HG02870 (cell line): ENCODE data around the gene AP4E1.
"Not testable (repeated sequence)": the region's sequence is repeated elsewhere in the genome, so short reads cannot be mapped to it uniquely, and the experiment has no call there.

Source experiments
- ATAC-seq: cut with Tn5 transposase; IDR thresholded peaks from one replicate; pipeline ENCODE4 v1.9.1; 2021; ENCODE audit warnings: mild to moderate bottlenecking, moderate library complexity; ENCODE audit not compliant: unreplicated experiment

Gene AP4E1

DNA sequence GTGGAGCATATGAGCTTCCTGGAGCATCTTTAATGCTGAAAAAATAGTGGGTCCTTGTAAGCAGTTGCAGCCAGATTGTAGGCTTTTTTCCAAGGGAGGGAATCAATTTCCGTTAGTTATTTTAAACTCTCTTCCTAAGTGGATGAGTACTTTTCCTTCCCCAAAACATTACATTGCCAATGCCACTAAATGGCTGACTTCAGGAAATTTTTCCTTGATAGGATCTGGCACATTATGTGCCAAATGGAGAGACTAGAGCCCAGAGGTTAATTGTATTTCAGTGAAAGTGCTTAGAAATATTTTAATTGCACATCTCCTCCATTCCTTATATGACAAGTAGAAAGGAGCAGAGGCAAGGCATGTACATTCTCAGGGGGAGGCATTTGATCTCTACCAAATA is 102.7 kb downstream of the AP4E1 start:
- no peak for ATAC-seq

DNA sequence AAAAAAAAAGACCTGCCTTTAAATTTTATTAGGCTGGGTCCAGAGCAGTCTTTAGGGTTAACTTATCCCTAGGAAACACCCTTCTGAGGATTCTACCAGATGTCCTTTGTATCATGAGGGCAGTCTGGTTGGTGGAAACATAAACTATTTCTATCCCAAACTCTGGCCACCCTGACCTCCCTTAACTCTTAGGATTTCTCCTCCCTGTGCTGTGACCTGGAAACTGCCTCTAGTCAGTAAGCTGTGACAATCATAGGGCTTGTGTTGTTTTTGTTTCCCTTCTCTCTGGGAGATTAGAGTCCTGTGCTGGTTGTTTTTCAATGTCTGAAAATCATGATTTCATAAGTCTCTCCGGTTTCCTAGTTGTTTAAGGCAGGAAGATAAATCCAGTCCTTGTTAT is 108.1 kb downstream of the AP4E1 start:
- no peak for ATAC-seq

DNA sequence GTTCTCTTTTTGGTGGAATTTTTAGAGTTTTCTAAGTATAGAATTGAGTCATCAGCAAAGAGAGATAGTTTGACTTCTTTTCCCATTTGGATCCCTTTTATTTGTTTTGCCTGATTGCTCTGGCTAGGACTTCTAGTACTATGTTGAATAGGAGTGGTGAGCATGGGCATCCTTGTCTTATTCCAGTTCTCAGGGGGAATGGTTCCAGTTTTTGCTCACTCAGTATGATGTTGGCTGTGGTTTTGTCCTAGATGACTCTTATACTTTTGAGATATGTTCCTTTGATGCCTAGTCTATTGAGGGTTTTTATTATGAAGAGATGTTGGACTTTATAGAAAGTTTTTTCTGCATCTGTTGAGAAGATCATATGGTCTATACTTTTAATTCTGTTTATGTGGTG is 113.7 kb downstream of the AP4E1 start:
- no peak for ATAC-seq

DNA sequence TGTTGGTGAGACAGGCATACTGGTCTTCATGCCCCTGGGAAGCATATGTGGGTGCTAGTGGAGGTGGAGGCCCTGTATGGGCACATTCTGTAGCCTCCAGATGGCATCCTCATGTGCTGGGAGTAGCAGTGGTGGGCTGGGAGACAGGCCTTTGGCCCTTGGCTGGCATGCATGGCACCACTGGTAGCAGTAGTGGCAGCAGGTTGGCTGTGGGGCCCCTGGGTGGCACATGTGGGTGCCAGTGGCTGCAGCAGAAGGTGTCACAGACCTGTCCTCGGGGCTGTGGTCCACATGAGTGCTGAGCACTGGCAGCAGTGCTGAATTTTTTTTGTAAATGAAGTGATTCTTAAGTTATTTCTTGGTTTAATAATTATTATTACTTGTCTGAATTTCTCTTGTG is 115.0 kb downstream of the AP4E1 start:
- ATAC-seq, result no peak

DNA sequence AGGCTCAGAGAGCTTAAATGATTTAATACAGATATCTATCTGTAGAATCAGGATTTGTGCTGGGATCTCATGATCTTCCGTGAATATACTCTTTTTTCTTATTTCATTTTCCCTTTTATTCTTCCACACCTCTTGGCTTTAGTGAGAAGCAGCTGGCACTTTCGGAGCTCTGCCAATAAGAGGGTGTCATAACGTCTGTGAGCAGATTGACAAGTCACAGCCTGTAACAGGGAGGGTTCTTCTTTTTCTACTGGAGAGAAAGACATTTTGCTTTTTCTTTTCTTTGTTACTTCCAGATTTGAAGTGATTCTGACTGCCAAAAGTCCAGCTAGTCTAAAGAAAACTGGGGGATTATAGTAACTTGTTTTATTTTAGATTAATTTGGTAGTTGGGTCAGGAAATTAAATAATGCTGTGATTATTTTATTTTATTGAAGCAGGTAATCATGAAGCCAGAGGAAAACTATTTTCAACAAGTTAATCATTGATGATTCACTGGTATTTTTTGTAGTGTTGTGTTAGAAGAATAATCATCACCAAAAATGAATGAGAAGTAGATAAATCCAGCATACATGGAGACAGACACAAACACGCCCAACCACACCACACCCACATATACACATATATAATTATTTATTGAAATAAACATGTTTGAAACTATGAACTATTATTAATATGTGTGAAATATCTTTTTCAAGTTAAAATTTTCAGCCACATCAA is 116.4 kb downstream of the AP4E1 start:
- no peak for ATAC-seq

DNA sequence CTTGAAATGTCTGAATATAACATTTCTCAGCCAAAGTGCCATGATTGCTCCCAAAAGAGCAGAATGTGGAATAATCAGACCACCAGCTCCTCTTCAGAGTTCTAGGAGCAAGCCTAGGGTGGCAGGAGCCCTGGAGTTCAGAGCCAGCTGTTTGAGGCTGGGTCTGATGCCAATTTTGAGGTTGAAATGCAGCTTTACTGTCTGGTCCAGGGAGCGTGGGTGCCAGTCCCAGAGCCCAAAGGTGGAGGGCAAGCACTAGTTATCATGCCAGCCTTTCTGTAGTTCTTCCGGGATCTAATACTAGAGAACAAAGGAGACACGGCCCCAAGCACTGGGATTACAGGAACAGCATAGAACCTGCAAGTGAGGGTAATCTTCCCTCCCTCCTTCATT is 117.0 kb downstream of the AP4E1 start:
- no peak for ATAC-seq

DNA sequence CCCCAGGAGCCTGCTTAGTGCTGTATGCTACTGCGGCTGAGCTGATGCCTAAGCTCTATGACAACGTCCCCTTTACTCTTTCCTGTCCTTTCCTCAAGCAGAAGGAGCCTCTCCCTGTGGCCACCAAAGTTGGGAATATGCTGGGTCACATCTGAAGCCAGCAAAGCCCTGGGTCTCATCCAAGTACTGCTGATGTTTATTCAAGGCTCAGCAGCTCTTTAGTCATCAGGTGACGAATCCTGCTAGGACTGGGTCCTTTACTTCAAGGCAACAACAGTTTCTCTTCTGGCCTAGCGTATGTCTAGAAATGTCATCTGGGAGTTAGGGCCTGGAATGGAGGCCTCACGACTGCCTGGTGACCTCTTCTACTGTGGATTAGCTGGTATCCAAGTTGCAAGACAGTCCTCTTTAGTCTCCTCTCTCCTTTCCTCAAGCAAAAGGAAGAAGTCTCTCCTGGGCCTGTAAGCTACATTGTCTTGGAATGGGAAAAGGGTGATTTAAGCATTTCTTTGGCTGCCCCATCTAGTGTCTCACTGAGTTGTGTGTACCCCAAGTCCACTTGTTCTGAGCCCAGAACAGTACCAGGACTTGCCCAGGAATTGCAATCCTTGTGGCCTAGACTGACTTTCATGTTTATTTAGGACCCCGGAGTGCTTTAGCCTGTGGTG is 122.3 kb downstream of the AP4E1 start:
- ATAC-seq, result no peak

DNA sequence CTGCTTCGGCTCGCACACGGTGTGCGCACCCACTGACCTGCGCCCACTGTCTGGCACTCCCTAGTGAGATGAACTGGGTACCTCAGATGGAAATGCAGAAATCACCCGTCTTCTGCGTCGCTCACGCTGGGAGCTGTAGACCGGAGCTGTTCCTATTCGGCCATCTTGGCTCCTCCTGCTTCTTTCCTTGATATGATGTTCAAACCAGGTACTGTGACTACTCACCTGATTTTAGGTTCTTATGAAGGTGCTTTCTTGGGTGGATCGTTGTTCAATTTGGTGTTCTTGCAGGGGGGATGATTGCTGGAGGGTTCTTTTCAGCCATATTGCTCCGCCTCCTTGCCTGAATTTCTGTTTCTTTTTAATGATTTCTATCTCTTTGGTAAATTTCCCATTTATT is 129.0 kb downstream of the AP4E1 start:
- ATAC-seq, result not testable (repeated sequence)

DNA sequence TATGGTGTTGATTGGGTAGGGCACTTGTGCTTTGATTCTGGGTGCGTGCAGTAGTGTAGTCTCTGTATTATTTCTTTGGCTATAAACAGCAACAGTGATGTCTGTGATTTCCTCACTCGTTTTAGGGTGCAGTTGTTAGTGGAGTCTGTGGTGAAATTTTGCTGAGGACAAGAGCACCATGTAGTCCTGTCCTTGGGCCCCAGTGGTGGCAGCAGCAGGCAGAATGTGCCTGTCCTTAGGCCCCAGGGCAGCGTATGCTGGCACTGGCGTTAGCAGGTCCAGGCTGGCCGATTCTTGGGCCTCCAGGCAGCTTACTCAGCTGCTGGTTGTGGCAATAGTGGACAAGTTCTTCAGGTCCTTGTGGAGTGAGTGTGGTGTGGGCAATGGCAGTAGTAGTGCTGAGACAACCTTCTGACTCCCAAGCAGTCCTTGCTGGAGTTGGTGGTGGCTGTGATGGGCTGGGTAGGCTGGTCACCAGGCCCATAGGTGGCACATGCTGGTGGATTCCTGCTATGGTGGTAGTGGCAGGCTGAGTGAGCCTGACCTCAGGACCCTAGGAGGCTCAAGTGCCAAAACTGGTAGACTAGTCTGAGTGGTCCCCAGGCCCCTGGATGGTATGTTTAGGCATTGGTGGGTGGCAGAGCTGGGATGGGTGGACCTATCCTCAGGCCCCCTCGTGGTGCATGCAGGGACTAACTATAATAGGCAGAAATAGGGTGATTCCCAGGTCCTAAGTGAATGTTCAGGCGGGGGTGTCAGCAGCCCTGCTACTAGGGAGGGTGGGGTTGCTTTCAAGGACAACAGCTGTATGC is 129.9 kb downstream of the AP4E1 start:
- ATAC-seq, result no peak

DNA sequence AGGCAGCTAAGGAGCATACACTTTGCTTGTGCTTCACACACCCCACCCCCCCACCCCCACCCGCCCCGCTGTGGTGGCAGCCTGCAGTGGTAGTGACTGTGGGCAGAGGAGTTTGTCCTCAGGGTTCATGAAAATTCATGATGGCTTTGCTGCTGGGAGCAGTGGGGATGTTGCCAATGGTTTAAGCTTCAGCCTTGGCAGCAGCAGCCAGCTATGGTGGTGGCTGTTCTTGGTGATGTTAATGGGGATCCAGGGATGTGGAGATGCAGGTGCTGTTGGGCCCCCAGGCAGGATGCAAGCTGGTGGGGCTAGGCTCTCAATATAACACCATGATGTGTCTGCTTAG is 130.5 kb downstream of the AP4E1 start:
- ATAC-seq, result no peak

DNA sequence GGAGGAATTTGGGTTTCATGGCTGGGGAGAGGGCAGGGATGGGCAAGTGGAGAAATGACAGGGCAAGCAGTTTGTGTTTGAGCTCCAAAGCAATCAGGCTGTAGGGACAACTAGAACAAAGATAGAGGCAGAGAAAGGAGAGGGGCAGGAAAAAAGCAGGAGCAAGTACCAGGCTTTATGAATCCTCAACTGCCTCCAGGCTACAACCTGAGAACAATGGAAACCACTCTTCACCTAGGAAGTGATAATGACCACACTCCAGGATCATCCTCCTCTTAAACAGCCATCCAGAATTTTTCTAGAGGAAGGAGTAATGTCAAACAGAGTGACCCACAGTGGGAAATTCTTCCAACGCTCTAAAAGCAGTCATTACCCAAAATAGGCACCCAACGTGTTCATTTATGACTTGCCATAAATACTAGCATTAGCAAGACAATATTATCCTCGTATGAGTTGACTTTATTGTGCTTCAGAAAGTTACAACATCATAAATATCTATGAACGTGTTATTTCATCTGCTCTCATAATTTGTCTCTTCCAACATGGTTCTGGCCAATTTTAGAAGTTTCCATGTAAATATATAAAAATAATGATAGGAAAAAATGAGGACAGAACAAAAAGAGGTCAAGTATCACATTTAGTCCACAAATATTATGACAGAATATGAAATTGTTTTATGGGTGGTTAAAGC is 135.7 kb downstream of the AP4E1 start:
- no peak for ATAC-seq

DNA sequence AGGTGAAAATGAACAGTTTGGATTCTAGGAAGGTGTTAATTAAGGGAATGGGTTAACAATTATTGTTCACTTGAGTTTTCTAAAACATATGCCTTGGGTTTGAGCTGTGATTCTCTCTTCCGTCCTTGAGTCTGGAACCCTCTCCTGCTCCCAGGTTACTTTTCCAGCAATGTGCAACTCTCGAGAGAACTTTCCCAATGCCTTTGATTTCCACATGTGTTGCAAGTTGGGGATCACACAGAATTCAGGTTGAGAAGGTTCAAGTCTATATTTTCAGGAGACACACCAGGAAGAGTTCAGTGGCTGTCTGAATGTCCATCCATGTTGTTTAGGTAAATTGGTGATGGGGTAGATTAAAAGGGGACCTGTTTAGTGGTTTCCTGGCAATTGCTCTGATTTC is 137.5 kb downstream of the AP4E1 start:
- no peak for ATAC-seq

DNA sequence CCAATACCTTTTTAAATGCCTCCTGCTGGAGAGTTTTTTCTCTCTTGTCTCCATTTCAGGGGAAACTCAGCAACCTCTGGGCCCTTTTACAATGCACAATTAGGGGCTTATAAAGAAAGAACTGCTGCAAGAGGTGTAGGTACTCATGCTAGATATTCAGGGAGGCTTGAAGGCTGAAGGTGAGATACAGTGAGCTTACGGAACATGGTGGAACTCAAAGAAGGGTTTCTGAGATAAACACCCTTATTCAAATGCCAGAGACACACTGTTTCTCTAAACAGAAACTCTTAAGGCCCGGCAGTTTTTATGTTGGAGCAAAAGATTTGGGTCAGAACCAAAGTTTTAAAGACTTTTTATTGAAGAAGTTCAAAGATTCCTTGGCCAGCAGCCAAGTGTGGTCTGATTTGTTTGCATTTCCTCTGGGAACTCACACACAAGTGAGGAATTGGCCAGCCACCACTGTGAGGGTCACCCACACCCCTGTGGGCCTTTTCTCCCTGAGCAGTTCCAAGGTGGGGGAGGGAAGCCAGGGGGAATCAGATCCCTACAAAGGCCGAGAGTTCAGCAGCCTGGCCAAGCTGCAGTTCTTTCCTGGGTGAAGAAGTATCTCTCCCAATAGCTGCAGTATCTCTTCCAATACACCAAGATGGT is 138.4 kb downstream of the AP4E1 start:
- no peak for ATAC-seq

DNA sequence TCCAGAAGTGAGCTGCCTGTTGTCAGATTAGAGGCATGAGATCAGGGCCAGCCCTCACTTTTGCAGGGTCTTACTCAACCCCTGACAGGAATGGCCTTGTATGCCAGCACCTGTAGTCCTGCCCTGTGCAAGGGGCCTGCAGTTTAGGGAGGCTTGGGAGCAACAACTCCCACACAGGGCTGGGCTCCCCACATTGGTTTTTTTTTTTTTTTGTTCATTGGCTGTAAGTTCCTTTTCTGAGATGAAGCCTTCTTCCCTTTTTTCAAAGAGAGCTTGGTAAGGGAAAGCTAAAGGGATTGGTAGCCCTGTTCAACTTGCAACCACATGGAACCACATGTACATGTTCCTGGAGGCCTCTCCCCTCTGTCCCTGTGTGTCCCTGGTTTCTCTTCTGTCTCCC is 139.8 kb downstream of the AP4E1 start:
- no peak for ATAC-seq

DNA sequence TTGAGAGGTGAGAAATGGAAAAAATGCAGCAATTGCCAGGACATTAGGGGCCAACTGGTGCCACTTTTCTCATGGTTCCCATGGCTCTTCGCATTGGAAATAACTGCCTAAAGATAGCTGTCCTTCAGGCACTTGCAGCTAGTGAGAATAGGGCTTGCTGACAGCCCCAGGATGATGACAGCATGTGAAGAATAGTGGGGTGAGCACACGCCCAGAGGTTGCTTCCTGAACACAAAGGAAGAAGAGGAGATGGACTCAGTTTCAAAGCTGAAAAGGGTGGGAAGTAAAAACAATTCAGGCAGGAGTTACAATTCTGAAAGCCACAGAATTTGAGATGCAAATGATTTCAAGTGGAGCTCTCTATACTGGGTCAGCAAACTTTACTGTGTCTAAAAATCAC is 140.6 kb downstream of the AP4E1 start:
- ATAC-seq, result no peak

DNA sequence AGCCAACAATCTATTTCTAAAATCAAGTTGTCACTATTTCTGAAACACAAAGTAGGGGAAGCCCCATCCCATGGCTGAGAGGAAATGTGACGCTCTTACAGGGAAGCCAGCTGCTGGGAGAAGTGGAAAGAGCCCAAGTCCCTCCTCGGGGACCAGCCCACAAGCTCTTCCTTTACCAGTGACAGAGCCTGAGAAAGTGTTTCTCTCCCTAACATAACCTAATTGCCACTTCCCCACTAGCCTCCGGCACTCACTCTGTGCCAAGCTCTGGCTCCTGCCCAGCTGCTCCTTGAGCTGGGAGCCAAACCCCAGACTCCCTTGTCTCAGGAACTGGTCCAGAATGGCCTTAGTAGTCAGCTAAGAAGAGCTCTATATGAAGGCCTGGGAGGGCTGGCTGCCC is 143.3 kb downstream of the AP4E1 start:
- no peak for ATAC-seq

DNA sequence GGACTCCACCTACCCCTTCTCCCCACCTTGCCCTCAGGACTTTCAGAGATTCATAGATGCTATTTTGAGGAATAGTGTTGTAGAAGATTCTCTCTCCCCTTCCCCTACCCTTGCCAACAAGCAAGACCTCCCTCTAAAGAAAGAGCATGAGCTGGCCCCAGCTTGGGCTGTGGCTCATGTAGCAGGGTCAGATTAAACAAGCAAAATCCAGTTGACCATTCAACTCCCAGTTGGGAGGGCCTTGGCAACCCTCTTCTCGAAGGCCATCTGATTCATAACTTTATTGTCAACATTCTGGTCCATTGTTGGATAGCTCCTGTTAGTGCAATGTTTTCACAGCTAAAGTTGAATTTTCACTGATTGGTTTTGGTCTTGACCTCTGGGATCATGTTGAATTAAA is 145.1 kb downstream of the AP4E1 start:
- ATAC-seq, result no peak

DNA sequence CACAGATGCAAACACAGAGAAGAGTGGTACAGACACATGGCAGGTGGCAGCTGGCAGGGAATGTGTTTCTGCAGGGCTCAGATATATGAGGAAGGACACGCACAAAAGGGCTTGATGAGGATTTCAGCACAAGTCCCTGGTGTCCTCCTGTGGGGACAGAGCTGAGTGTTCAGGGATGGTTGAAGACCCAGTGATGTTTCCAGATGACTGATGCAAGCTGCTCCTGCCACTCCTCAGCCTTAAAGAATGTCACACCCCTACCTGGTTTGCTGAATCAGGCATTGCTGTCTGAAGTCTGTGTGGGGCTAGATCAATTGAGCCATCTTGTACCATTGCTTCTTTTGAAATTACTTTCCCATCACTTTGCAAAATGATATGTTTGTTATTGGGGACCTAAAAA is 146.1 kb downstream of the AP4E1 start:
- ATAC-seq, result no peak
